ENCODE measurements around the gene RNF135.
"Not testable (repeated sequence)": the region's sequence is repeated elsewhere in the genome, so short reads cannot be mapped to it uniquely, and the experiment has no call there.

RNF135 gene, protein sequence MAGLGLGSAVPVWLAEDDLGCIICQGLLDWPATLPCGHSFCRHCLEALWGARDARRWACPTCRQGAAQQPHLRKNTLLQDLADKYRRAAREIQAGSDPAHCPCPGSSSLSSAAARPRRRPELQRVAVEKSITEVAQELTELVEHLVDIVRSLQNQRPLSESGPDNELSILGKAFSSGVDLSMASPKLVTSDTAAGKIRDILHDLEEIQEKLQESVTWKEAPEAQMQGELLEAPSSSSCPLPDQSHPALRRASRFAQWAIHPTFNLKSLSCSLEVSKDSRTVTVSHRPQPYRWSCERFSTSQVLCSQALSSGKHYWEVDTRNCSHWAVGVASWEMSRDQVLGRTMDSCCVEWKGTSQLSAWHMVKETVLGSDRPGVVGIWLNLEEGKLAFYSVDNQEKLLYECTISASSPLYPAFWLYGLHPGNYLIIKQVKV

DNA sequence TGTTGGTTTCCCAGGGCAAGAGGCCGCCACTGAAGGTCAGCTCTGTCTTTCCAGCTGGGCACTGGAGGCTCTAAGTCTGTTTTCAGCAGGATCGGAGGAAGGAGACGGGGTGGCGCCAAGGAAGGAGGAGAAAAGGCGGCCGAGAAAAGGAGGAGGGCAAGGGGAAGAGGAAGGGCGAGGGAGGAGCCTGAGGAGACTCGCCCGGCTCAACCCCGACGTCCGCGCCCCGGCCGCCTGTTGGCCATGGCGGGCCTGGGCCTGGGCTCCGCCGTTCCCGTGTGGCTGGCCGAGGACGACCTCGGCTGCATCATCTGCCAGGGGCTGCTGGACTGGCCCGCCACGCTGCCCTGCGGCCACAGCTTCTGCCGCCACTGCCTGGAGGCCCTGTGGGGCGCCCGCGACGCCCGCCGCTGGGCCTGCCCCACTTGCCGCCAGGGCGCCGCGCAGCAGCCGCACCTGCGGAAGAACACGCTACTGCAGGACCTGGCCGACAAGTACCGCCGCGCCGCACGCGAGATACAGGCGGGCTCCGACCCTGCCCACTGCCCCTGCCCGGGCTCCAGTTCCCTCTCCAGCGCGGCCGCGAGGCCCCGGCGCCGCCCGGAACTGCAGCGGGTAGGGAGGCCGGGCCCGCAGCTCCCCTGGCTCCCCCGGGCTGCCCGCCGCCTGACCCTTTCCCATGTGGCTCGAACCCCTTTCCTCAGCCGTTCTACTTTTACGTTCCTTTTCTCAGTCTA, at the start of gene RNF135:
RNF135 (plus strand) TSS at position 209 of the 737 bp plus-strand sequence; CDS start at position 244, 35 bp downstream.
- peak; percentile 60 for DNase-seq

DNA sequence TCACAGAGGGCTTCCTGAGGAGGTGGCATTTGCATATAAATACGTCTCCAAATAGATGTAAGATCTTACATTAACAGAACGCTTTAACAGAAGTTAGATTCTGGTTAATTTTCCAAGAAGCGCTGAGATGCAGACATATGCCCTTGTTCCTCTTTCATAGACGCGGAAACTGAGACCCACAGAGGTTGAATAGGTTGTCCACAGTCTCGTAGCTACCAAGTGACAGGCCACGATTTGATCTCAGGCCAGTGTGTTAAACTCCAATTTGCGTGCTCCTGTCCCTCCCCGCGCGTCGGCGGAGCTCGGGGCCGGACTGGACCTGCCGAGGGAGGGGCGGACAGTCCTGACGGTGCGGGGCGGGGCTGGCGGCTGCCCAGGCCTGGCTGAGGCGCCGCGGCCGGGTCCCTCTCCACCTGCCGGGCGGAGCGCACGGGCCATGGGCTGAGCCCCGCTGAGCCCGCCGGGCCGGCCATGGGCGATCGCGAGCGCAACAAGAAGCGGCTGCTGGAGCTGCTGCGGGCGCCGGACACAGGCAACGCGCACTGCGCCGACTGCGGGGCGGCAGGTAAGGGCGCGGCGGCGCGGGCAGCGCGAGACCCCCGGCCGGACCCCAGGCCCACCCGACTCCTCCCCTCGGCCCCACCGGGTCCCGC, 49.2 kb upstream of the RNF135 start, which contains the start of gene ADAP2:
ADAP2 (plus strand) TSS at position 402 of the 653 bp plus-strand sequence; CDS start at position 472, 70 bp downstream.
- DNase-seq = no peak

DNA sequence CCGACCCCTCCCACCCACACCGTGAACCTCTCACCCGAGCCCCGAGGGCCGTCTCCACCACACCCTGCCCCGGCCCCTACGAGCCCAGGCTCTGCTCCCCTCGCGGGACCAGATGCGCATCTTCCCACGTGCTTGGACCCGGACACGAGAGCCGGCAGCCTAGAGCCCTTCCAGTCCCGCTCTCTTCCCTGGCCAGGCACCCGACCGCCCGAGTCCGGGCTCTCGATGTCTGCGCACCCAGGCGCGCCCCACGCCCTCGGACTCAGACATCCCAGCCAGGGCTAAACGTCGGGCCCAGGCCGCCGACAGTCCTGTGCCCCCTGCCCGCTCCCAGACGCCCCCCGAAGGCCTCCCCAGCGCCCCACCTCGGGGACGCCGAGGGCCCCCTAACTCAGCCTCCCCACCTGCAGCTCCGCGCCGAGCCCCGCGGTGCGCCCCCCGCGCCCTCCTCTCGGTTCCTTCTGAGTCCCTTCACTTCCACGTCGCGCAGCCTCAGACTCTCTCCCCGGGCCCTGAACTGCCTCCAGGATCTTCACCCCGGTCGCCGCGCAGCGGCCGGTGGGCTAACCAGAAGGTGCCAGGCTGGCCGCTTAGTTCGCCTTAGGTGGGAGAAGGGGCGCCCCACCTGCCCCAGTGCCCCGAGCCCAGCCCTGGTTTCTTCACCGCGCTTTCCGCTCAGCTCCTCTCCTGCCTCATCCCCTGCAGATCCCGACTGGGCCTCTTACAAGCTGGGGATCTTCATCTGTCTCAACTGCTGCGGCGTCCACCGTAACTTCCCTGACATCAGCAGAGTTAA, 48.4 kb upstream of the RNF135 start:
- DNase-seq = no peak

DNA sequence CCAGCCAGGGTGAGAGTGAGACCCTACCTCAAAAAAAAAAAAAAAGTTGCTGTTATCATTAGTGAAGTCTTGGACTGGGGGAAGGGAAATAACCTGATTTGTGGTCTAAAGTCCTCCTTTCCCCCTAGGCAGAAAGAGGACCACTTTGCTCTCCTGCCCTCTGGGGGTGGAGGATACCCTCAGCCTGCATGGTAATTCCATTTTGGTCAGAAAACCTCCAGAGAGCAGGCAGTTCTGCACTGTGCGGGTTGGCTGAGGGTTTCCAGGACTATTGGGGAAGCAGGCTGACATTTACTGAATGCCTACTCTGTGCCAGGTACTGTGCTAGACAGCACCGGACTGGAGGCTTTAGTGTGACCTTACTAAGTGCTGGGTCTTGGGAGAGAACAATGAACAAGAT, 46.5 kb upstream of the RNF135 start:
- DNase-seq = no peak

DNA sequence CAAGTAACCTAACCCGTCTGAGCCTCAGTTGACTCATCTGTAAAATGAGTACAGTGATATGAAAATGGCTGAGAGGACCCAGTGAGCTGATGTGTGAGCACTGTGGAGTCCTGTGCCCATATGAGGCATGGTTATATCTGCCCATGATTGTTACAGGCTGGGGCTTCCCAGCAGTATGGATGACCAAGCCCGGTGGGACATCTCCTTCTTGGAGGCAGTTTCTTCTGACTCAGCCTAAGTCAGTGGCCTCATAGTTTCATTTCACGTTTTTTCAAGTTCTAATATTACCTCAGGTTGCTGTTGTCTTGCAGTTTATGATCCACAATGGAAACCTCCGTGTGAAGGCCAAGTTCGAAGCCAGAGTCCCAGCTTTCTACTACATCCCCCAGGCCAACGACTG, 44.3 kb upstream of the RNF135 start:
- DNase-seq = no peak

DNA sequence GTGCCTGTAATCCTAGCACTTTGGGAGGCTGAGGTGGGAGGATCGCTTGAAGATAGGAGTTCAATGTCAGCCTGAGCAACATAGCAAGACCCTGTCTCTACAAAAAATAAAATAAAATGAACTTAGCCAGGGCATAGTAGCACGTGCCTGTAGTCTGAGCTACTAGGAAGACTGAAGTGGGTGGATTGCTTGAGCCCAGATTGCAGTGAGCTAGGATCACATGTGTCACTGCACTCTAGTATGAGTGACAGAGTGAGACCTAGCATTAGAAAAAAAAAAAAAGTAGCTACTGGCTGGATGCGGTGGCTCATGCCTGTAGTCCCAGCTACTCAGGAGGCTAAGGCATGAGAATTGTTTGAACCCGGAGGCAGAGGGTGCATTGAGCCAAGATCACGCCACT, 43.1 kb upstream of the RNF135 start:
- no peak for DNase-seq

DNA sequence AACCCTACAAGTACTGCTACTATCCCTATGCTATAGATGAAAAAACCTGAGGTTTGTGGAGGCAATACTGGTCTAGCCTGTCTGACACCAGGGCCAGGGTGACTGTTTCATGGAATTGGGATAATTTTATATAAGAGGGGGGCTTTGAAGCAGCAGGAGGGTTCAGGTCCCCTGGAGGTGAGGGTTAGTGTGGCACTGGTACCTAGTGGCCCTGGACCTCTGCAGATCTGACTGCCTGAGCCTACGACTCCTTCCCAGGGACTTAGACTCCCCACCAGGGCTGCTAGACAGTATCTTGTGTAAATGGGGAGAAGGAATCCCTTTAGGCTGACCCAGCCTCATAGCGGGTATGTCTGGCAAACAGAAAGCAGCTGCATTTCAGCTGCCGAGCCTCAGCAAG, 42.3 kb upstream of the RNF135 start:
- DNase-seq = no peak

DNA sequence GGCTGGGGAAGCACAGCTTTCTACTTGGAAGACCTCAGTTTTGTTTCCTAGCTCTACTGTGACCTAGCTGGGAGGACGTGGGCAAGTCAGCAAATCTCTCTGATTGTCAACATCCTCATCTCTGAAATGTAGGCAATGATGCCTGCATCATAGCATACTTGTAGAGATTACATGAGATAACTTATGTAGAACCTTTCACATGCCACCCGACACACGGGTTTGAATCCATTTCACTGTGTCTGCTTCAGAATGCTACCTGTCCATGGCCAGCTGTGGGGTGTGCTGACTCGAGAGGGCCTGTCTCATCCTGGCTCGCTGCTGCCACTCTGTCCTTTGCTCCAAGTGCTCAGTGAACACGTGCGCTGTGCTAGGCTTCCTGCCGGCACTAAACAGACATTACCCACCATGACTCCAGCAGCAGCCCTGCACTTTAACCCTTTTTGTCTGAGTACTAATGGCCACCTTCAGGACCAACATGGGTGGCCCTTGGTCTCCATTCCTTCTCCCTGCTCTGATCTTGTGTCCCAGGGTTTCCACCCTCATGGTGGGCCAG, 41.7 kb upstream of the RNF135 start:
- no peak for DNase-seq

DNA sequence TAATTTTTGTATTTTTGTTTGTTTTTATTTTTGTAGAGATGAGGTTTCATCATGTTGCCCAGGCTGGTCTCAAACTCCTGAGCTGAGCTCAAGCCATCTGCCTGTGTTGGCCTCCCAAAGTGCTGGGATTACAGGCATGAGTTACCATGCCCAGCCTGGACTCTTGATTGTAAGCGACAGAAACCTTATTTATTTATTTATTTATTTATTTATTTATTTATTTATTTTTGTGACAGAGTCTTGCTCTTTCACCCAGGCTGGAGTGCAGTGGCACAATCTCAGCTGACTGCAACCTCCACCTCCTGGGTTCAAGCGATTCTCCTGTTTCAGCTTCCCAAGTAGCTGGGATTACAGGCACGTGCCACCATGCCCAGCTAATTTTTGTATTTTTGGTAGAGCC, 41.0 kb upstream of the RNF135 start:
- DNase-seq = not testable (repeated sequence)

DNA sequence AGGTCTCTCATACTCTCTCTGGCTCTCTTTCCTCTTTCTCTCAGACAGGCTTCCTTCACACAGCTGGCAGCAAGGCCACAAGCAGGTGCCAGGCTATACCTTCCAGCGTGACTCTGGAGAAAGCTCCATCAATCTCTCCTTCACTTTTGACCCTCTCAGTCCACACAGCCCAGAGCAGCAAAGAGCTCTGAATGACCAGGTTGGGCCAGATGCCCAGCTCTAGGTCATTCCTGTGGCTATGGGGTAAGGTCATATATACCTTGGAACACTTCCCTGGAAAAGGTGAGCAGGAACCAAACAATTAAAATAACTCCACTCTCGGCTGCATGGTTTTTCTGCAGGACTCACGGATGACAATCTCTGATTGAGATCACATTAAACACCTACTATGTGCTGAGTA, 40.3 kb upstream of the RNF135 start:
- no peak for DNase-seq

DNA sequence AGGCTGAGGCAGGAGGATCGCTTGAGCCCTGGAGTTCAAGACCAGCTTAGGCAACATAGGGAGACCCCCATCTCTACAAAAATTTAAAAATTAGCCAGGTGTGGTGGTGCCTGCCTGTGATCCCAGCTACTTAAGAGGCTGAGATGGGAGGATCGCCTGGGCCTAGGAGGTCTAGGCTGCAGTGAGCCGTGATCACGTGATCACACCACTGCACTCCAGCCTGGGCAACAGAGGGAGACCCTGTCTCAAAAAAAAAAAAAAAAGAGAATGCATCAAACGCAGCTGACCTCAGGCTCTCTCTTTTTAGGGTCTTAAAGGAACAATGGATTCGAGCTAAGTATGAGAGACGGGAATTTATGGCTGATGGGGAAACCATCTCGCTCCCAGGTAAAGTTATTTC, 39.3 kb upstream of the RNF135 start:
- DNase-seq = not testable (repeated sequence)

DNA sequence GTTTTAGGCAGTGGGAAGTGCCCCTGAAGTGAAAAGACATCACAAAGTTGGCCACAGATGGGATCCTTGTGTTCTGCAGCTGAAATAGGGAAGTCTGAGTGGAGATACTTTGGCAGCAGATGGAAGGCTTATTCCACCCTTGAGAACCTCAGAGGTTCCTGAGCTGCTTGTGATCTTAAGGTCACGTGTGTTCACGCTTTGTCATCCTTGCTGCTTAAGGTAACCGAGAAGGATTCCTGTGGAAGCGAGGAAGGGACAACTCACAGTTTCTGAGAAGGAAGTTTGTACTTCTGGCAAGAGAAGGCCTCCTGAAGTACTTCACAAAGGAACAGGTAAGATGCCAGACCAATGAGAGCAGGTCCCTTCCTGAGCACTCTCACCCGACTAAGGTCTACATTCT, 36.9 kb upstream of the RNF135 start:
- no peak for DNase-seq

DNA sequence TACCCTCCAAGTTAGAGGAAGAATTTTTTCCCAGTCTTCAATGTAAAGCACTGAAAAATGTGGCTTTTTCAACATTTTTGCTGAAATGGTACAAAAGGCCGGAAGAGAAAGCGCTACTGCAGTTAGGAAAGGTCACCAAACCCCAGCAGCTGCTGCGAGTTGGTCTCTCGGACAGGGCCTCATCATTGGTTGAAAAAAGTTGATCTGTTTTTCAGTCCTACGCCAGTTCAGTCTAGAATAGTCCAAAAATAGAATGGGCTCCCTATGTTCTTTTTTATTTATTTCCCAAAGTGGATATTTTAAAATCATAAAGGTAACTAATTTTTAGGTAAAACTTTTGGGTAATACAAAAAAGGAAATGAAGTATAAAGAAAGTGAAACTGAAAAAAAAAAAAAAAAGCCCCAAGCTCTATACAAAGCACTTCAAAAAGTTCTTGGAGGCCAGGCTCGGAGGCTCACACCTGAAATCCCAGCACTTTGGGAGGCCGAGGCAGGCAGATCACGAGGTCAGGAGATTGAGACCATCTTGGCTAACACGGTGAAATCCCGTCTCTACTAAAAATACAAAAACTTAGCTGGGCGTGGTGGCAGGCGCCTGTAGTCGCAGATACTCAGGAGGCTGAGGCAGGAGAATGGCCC, 31.7 kb upstream of the RNF135 start:
- peak; percentile 6 for DNase-seq

DNA sequence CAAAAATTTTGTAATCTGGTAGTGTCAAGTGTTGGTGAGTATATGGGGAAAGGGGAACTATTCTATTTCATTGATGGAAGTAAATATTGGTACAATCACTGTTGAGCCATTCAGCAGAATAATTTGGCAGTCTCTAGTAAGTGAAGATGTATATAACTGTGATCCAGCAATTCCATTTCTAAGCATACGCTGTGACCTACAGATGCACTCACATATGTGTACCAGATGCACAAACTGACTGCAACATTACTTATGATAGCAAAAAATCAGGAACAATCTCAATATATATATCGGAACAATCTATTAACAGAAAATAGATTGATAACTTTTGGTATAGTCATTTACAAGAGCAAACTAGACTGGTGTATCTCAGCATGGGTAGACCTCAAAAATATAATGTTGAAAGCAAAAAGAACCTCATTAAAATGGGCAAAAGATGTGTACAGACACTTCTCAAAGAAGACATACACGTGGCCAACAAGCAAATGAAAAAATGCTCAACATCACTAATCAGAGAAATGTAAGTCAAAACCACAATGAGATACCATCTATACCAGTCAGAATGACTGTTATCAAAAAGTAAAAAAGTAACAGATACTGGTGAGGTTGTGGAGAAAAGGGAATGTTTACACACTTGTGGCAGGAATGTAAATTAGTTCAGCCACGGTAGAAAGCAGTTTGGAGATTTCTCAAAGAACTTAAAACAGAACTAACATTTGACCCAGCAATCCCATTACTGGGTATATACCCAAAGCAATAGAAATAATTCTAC, 28.3 kb upstream of the RNF135 start:
- no peak for DNase-seq

DNA sequence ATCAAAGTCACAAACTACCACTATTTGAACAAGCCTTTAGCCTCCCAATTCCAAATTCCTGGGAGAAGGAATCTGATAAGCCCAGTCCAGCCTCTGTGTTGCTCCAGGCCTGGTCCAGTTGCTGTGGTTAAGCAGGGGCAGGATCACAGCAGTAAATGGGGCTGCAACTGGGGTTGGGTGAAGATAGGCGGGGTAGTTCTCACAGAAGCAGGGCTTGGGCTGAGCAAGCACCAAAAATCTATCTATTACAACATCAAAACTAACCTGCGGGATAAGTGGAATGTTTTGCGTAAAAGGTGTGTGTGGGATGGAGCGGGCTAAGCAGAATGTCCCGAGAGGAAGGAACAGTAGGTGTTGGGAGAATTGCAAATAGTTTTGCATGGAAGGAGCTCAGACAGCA, 23.0 kb upstream of the RNF135 start:
- no peak for DNase-seq

DNA sequence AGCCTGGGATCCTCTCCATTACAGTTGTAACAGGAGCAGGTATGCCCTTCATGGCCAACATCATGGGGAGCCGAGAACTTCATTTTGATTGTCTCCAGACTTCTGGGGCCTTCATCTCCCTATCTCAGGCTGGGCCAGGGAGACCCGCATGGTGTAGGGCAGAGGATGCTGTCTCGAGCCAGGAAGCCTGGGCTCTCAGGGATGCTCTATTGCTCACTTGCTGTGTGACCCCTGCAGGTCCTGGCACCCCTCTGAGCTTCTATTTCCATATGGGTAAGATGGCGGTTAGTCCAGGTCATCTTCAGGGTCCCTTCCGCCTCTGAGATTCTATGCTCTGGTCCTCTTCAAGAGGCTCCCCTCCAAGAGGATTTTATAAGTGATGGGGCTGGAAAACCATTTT, 20.6 kb upstream of the RNF135 start:
- DNase-seq = no peak

DNA sequence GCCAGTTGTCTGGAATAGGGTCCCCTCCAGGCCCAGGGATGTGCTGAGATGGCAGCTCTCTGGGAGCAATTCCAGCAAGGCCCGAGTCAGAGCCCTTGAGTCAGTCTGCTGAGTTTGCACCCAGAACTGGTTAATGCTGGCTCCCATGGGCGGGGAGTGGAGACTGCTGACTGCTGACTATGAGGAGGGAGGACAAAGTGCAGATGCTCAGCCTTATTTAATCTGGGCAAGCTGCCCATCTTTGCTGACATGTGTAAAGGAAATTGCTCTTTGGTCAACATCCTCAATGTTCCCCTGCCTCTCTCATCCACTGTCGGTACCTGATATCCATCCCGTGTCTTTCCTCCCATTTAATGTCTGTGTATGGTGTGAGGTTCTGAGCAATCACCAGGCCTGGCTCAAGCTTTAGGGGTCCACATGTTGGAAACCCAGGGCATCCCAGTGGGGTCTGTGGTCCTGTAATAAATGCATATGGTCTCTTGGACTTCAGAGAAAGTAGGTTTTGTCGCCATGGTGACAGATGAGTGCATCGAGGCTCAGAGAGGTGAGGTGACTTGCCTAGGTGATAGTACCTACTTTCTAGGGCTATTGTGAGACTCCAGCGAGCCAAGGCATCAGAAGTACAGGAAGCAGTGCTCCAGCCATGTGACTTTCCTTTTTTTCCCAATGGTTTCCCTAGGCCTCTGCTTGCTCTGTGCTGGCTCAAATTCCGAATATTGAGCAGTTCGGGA, 20.0 kb upstream of the RNF135 start:
- DNase-seq = no peak

DNA sequence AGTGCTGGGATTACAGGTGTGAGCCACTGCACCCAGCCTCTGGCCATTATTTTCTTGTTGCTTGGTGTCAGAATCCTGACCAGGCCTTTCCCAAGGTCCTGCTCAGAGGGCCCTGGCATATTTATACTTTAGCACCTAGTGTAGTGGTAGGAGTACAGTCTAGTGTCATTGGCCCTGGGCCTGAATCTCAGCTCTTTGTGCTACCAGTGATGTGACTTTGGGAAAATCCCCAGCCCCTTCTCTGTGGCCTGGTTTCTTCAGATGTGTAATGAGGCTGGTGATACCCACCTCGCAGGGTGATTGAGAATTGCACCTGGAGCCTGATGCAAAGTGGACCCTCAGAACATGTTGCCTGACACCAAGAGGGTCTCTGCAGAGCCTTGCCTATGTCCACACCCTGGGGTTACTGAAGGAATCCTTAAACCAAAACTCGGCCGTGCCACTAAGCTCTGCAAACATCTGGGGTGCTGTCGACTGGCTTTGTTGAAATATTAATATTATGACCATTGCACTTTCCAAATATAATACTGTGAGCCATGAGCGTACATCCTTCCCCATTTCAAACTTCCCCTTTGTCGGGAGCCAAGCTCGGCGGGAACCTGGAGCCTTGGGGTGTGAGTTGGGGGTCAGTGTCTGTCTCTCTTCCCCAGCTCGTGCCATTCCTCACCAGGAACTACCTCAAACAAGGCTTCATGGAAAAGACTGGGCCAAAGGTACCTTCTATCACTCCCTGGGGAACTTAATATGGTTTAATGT, 18.0 kb upstream of the RNF135 start:
- DNase-seq = no peak

DNA sequence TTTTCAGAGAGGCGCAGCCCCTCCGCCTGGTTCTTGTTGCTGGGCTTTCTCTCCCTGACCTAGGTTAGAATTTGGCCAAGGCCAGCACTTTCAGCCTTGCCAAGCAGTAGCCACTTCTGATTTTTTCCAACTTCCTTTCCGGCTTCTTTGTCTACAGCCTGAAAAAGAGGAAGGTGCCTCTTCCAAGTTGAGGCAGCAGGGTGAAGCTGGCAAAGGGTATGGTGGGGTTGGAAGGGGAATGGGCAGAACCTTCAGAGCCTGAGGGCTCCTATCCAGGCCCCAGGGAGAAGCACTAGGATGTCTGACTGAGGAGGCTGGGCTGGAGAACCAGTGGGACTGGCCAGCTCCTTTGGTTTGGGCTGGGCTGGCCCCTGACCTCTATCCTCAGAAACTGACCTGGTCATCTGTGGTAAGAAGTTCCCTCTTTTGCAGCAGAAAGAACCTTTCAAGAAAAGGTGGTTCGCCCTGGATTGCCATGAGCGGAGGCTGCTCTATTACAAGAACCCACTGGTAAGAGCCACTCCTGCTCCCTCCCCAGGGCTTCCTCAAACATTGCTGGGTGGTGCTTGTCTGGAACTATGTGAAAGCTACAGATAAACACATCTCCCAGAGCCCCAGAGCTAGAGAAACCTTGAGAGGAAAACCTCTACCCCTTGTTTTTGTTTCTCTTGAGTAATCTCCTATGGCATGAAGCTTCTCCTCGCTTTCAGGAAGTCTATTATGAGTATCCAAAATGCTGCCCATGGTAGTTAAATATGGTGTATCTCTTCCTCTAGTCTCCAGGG, 16.6 kb upstream of the RNF135 start:
- no peak for DNase-seq
